ENCODE measurements around the gene NRL. TPM values are rescaled to one million over a fixed set of nuclear protein-coding genes. Genes with fewer than 3 reads are reported as not detected.

The NRL gene
- total and polyA plus RNA-seq, 10 of the 15 experiments (the other 5 are each of a cell fraction or from before 2014, with no cell fraction given), result 0.11 to 4.4 (median 2.2) TPM

GRCh38 chr14:24103451-24103850 lies 11.3 kb downstream of the NRL start (continued):
- TF ChIP-seq SKIL (IDR thresholded peaks at IDR 0.05; ENCODE audit: low read depth, poor library complexity, severe bottlenecking), result no peak
- TF ChIP-seq CHD2 (IDR thresholded peaks at IDR 0.05; ENCODE audit: borderline replicate concordance, low read depth, low read length), result no peak
- TF ChIP-seq LARP7 (IDR thresholded peaks at IDR 0.05), result no peak
- TF ChIP-seq SUPT20H (IDR thresholded peaks at IDR 0.05; ENCODE audit: borderline replicate concordance, control insufficient read depth, low read depth, low read length), result no peak
- no peak for TF ChIP-seq NFYA (IDR thresholded peaks at IDR 0.05; ENCODE audit: borderline replicate concordance, low read depth, low read length)
- TF ChIP-seq SMARCA5 (IDR thresholded peaks at IDR 0.05), result no peak
- no peak for TF ChIP-seq NFYB (IDR thresholded peaks at IDR 0.05; ENCODE audit: insufficient read depth, low read depth, low read length)
- TF ChIP-seq FOXM1 (IDR thresholded peaks at IDR 0.05; ENCODE audit: low read depth, low read length), result no peak
- no peak for TF ChIP-seq E4F1 (IDR thresholded peaks at IDR 0.05; ENCODE audit: borderline replicate concordance, partially characterized antibody)
- TF ChIP-seq USF2 (IDR thresholded peaks at IDR 0.05; ENCODE audit: borderline replicate concordance, low read depth, low read length), result no peak
- TF ChIP-seq JUNB (IDR thresholded peaks at IDR 0.05), result no peak
- TF ChIP-seq RFX5 (IDR thresholded peaks at IDR 0.05; ENCODE audit: low read depth, low read length), result no peak
- no peak for TF ChIP-seq MYB (IDR thresholded peaks at IDR 0.05; ENCODE audit: borderline replicate concordance, low read depth, low read length)

Data from GM12878 (cell line).